ENCODE data around the gene HSH2D. TPM values are rescaled to one million over a fixed set of nuclear protein-coding genes. Genes with fewer than 3 reads are reported as not detected.

Gene HSH2D
- total RNA-seq, 6 donors from 2014 or later = 5.9 to 12.6 (median 8.2) TPM

- no peak overlapping the region for H3K4me3 ChIP-seq
- H3K36me3 ChIP-seq = peaks cover 55 to 100% (median 98%) of the 10 kb centered on the region in 4 donors
- WGBS, 2 donors = 82 to 90% methylated on average over 6 to 10 of the region's 10 CpGs
- no peaks in the 10 kb centered on the region for H3K27me3 ChIP-seq
- no peaks in the 10 kb centered on the region for H3K4me1 ChIP-seq
- no peak for ATAC-seq (ENCODE audit: low FRiP score in 2 of 2)
- no peak for DNase-seq
- no peaks in the 10 kb centered on the region for H3K9me3 ChIP-seq
- no peak for TF ChIP-seq POLR2AphosphoS5 (IDR thresholded peaks at IDR 0.05)
- TF ChIP-seq EP300 (IDR thresholded peaks at IDR 0.05) = no peak
- no peak for TF ChIP-seq CTCF (IDR thresholded peaks at IDR 0.05)
- no peak for TF ChIP-seq POLR2A (IDR thresholded peaks at IDR 0.05)
- H3K27ac ChIP-seq = no peak overlapping the region
These were observed 17.6 kb upstream of the HSH2D start for GRCh38 chr19:16125737-16126495.

GRCh38 chr19:16127080-16127479 is 16.4 kb upstream of the HSH2D start:
- TF ChIP-seq CTCF (IDR thresholded peaks at IDR 0.05) (no peak), POLR2AphosphoS5 (IDR thresholded peaks at IDR 0.05) (no peak), EP300 (IDR thresholded peaks at IDR 0.05) (no peak), POLR2A (IDR thresholded peaks at IDR 0.05) (no peak)
- H3K4me3 ChIP-seq = no peak overlapping the region
- WGBS, 2 donors = 88 to 93% methylated on average over 10 to 11 of the region's 11 CpGs

GRCh38 chr19:16127776-16128371 is 15.6 kb upstream of the HSH2D start:
- Histone ChIP-seq H3K36me3 (peaks cover 48 to 100% (median 91%) of the 10 kb centered on the region in 4 donors), H3K27ac (no peak overlapping the region), H3K4me3 (no peak overlapping the region), H3K27me3 (no peaks in the 10 kb centered on the region), H3K9me3 (no peaks in the 10 kb centered on the region), H3K4me1 (no peaks in the 10 kb centered on the region)
- no peak for TF ChIP-seq EP300 (IDR thresholded peaks at IDR 0.05)
- TF ChIP-seq CTCF (IDR thresholded peaks at IDR 0.05) = no peak
- no peak for TF ChIP-seq POLR2A (IDR thresholded peaks at IDR 0.05)
- ATAC-seq (ENCODE audit: low FRiP score in 2 of 2) (no peak), DNase-seq (peak in 1 of 2 donors; percentile 53)
- WGBS, 2 donors = 93 to 96% methylated on average over 8 to 21 of the region's 21 CpGs

More at GRCh38 chr19:16127080-16127479, 16.4 kb upstream of the HSH2D start:
- no peak for ATAC-seq (ENCODE audit: low FRiP score in 2 of 2)
- peaks cover 52 to 100% (median 92%) of the 10 kb centered on the region in 4 donors for H3K36me3 ChIP-seq
- H3K4me1 ChIP-seq = no peaks in the 10 kb centered on the region
- no peak overlapping the region for H3K27ac ChIP-seq
- no peak for DNase-seq
- no peaks in the 10 kb centered on the region for H3K27me3 ChIP-seq
- no peaks in the 10 kb centered on the region for H3K9me3 ChIP-seq

- WGBS, 2 donors = 95 to 97% methylated on average over 3 of the region's 3 CpGs
- DNase-seq (no peak), ATAC-seq (ENCODE audit: low FRiP score in 2 of 2) (no peak)
- Histone ChIP-seq H3K27me3 (no peaks in the 10 kb centered on the region), H3K4me3 (no peak overlapping the region), H3K36me3 (peaks cover 48 to 80% (median 70%) of the 10 kb centered on the region in 4 donors), H3K27ac (no peak overlapping the region), H3K4me1 (no peaks in the 10 kb centered on the region), H3K9me3 (no peaks in the 10 kb centered on the region)
- no peak for TF ChIP-seq EP300 (IDR thresholded peaks at IDR 0.05)
- no peak for TF ChIP-seq POLR2A (IDR thresholded peaks at IDR 0.05)
- no peak for TF ChIP-seq CTCF (IDR thresholded peaks at IDR 0.05)
- no peak for TF ChIP-seq POLR2AphosphoS5 (IDR thresholded peaks at IDR 0.05)
These were observed 11.8 kb upstream of the HSH2D start for GRCh38 chr19:16131648-16132047.
